ENCODE data around the gene TCF7L2.

The TCF7L2 gene

DNA sequence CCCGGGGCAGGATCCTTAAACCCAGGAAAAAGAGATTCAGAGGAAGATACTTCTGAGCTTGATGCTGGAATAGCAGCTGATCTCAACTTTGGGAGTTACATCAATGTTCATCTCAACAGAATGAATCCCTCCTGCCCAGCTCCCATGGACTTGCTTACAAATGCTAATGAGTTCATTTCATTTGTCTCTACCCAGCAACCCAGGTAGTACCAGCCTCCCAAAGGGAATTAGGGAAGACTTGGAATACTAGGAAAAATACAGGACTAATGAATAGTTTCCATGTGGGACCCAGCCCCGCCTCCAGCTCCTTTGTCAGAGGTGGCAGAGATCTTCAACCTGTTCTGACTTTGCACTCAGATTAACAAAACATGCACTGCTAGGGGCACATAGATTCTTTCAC is 22.1 kb upstream of the TCF7L2 start:
- intact Hi-C loops (cut with DNase I; ENCODE audit: low total_unique reads), result no loop called here
- Histone ChIP-seq H3K4me1 (no peaks in the 10 kb centered on the region), H3K9me3 (peaks cover 0 to 11% (median 0%) of the 10 kb centered on the region in 3 donors), H3K27ac (no peak overlapping the region), H3K4me3 (no peak overlapping the region), H3K36me3 (no peaks in the 10 kb centered on the region), H3K27me3 (no peaks in the 10 kb centered on the region)
- DNase-seq, result peak in 1 of 2 donors; percentile 2
- TF ChIP-seq, protein P1, sequence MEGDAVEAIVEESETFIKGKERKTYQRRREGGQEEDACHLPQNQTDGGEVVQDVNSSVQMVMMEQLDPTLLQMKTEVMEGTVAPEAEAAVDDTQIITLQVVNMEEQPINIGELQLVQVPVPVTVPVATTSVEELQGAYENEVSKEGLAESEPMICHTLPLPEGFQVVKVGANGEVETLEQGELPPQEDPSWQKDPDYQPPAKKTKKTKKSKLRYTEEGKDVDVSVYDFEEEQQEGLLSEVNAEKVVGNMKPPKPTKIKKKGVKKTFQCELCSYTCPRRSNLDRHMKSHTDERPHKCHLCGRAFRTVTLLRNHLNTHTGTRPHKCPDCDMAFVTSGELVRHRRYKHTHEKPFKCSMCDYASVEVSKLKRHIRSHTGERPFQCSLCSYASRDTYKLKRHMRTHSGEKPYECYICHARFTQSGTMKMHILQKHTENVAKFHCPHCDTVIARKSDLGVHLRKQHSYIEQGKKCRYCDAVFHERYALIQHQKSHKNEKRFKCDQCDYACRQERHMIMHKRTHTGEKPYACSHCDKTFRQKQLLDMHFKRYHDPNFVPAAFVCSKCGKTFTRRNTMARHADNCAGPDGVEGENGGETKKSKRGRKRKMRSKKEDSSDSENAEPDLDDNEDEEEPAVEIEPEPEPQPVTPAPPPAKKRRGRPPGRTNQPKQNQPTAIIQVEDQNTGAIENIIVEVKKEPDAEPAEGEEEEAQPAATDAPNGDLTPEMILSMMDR (IDR thresholded peaks at IDR 0.05), result no peak

DNA sequence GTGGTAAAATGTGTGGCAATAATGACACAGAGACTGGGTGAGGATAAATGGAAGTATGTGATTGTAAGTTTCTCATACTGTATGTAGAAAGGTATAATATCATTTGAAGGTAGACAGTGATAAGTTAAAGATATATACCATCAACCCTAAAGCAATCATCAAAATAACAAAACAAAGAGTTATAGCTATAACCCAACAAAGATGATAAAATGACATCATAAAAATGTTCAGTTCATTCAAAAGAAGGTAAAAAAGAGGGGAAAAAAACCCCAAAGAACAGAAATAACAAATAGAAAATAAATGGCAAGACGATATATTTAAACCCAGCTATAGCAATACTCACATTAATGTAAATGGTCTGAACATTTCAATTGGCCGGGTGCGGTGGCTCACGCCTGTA is 17.4 kb upstream of the TCF7L2 start:
- Histone ChIP-seq H3K9me3 (peaks cover 0 to 11% (median 0%) of the 10 kb centered on the region in 3 donors), H3K4me1 (no peaks in the 10 kb centered on the region), H3K27me3 (no peaks in the 10 kb centered on the region), H3K36me3 (no peaks in the 10 kb centered on the region), H3K27ac (no peak overlapping the region), H3K4me3 (no peak overlapping the region)
- intact Hi-C loops (cut with DNase I; ENCODE audit: low total_unique reads), result no loop called here
- no peak for DNase-seq
- TF ChIP-seq, protein P1 (IDR thresholded peaks at IDR 0.05), result no peak

DNA sequence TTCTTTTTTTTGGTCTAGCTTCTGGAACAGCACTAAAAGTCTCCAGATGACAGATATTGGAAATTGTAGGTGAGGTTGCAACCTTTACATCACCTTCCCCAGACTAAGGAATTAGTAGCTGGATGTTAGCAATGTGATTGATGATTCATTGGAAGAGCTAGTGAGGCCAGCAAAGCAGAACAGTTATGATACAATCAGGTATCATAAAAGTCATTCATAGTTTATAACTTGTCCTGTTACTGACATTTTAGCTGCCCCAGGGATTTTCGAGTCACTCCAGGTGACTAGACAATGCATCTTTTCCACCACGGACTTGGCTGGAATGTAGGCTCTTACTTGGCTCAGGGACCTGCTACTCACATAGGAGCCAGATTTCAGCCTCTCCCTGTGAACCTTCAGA is 15.9 kb upstream of the TCF7L2 start:
- peaks cover 0 to 11% (median 0%) of the 10 kb centered on the region in 3 donors for H3K9me3 ChIP-seq
- DNase-seq, result no peak
- no peaks in the 10 kb centered on the region for H3K36me3 ChIP-seq
- no peaks in the 10 kb centered on the region for H3K4me1 ChIP-seq
- no peaks in the 10 kb centered on the region for H3K27me3 ChIP-seq
- H3K4me3 ChIP-seq, result no peak overlapping the region
- H3K27ac ChIP-seq, result no peak overlapping the region
- TF ChIP-seq, protein P1 (IDR thresholded peaks at IDR 0.05), result no peak
- intact Hi-C loops (cut with DNase I; ENCODE audit: low total_unique reads), result no loop called here

DNA sequence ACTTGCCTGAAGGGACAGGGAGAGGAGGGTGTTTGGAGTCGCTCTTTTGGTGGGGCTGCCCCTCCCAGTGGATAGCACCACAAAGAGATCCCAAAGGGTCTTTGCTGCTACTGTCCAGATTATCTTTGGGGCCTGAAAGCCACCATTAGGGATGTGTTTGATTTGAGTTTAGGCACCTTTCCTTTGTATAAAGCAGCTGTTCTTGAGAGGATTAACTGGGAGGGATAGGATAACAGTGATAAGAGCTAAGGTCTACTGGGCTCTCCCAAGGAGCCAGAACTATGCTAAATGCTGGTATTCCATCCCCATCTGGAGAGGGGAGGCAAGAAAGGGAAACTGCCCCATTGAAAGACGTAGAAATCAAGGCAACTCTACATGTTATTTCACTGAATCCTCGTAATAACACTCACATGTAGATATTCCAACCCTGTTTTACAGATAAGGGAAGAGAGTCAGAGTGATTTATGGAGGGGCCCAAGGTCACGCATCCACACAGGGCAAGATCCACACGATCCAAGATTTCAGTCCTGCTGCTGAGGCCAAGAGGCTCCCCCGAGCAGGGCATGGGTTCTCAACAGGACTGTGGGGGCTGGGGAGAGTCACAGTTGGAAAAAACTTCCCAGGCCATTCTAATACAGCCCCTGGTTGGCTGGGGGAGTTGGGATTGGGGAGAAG is 11.1 kb upstream of the TCF7L2 start:
- H3K4me3 ChIP-seq, result no peak overlapping the region
- no peaks in the 10 kb centered on the region for H3K4me1 ChIP-seq
- TF ChIP-seq, protein P1 (IDR thresholded peaks at IDR 0.05), result no peak
- DNase-seq, result no peak
- no peaks in the 10 kb centered on the region for H3K9me3 ChIP-seq
- no peaks in the 10 kb centered on the region for H3K27me3 ChIP-seq
- H3K27ac ChIP-seq, result no peak overlapping the region
- H3K36me3 ChIP-seq, result no peaks in the 10 kb centered on the region
- intact Hi-C loops (cut with DNase I; ENCODE audit: low total_unique reads), result no loop called here

DNA sequence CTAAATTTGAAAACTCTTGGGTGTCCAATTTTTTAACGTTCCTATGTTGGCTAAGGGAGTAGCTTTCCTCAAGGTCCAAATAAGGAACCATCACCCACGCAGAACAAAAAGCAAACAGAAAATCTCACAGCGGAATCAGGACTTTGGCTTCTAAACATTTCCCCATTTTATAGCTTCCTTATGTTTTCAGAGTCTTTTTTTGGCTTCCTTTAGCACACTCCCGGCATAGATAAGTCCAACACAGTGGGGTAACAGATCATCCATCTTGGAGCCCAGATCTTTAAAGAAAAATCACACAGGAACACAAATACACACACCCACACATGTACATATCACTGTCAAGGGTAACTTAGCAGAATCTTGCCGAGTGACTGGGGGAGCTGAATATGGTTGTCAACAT is 4.2 kb upstream of the TCF7L2 start:
- H3K27ac ChIP-seq, result peak overlapping the region; percentile 60 to 96
- no peaks in the 10 kb centered on the region for H3K9me3 ChIP-seq
- DNase-seq, result no peak
- H3K4me1 ChIP-seq, result peaks cover 0 to 39% (median 24%) of the 10 kb centered on the region in 4 donors
- no peaks in the 10 kb centered on the region for H3K27me3 ChIP-seq
- TF ChIP-seq, protein P1 (IDR thresholded peaks at IDR 0.05), result no peak
- intact Hi-C loops (cut with DNase I; ENCODE audit: low total_unique reads), result no loop called here
- no peaks in the 10 kb centered on the region for H3K36me3 ChIP-seq
- peak overlapping the region in 1 of 2 donors; percentile 12 for H3K4me3 ChIP-seq
